ENCODE measurements around the gene JADE2. TPM values are rescaled to one million over a fixed set of nuclear protein-coding genes. Genes with fewer than 3 reads are reported as not detected.

The JADE2 gene
- total and polyA plus RNA-seq, 2 donors (not counting 3 experiments of a cell fraction or from before 2014, with no cell fraction given): 11.6 to 31.1 TPM

DNA sequence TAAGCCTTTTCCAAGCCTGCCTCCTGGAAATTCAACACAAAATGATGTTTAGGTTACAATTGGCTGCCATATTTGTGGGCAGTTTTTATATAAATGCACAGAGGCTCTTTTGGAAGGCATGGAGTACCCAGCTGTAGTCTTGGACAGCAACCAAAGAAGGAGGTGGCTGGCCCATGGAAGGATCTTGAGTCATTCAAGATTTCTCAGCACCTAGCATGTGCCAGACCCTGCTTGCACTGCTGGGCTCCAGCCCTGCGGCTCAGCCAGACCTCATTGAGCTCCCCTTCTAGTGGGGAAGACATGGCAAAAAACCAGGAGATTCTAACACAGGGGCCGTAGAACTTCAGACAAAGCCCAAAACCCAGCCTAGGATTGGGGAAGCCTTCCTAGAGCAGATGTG lies 22.1 kb downstream of the JADE2 start:
- peak; percentile 88 for FAIRE-seq
- peaks cover 35% of the 10 kb centered on the region for H3K4me1 ChIP-seq (ENCODE audit: control insufficient read depth, extremely low read depth, insufficient read depth, low read length)
- peaks cover 0 to 4% of the 10 kb centered on the region in 2 experiments for H3K36me3 ChIP-seq (ENCODE audit: control insufficient read depth in 2 of 2, extremely low read depth in 1 of 2, insufficient read depth in 2 of 2, low read length in 2 of 2)
- dilution Hi-C loops (cut with MboI; ENCODE audit: extremely low pct_ligation_motif_present, low sequenced_read_pairs) (no loop called here), intact Hi-C loops (cut with micrococcal nuclease) (no loop called here)
- CTCF ChIA-PET: interaction anchor here (0.6 to 2.9 kb wide), 12 partner anchors 8 to 139 kb away, joined by 3 to 24 read pairs (median 4); partner anchors contain the start of genes CDKN2AIPNL and JADE2
- no peak overlapping the region for H2AFZ ChIP-seq (ENCODE audit: low read depth, low read length)
- no peak overlapping the region for H3K4me3 ChIP-seq (replicated peaks in 1 of 3; ENCODE audit: insufficient read depth in 1 of 3, low read depth in 1 of 3, low read length in 3 of 3)
- H3K79me2 ChIP-seq (ENCODE audit: control insufficient read depth, insufficient read depth, low read length): no peaks in the 10 kb centered on the region
- no peak overlapping the region for H3K4me2 ChIP-seq (ENCODE audit: insufficient read depth, low read length)
- no peaks in the 10 kb centered on the region for H3K9me3 ChIP-seq (replicated peaks; ENCODE audit: control insufficient read depth, insufficient read depth, low read length)
- H3K27ac ChIP-seq (ENCODE audit: insufficient read depth, low read depth, low read length): no peak overlapping the region
- TF ChIP-seq POLR2AphosphoS5 (IDR thresholded peaks at IDR 0.05; ENCODE audit: insufficient read depth, low read depth, low read length) (no peak), MAX (IDR thresholded peaks at IDR 0.05; ENCODE audit: insufficient read depth, insufficient read length) (no peak), JUN (IDR thresholded peaks at IDR 0.05; ENCODE audit: borderline replicate concordance, insufficient read depth, insufficient read length, low read depth) (no peak), MYC (IDR thresholded peaks at IDR 0.05; ENCODE audit: low read depth, low read length) (no peak), POLR2A (IDR thresholded peaks at IDR 0.05; ENCODE audit: low read depth, low read length) (no peak), GATA2 (IDR thresholded peaks at IDR 0.05; ENCODE audit: insufficient read depth, insufficient read length, low read depth, low read length) (no peak), FOS (IDR thresholded peaks at IDR 0.05; ENCODE audit: borderline replicate concordance, insufficient read depth, low read length) (no peak), EZH2 (IDR thresholded peaks at IDR 0.05; ENCODE audit: borderline replicate concordance, low read depth, low read length, severe bottlenecking) (no peak)
- TF ChIP-seq, protein P1, sequence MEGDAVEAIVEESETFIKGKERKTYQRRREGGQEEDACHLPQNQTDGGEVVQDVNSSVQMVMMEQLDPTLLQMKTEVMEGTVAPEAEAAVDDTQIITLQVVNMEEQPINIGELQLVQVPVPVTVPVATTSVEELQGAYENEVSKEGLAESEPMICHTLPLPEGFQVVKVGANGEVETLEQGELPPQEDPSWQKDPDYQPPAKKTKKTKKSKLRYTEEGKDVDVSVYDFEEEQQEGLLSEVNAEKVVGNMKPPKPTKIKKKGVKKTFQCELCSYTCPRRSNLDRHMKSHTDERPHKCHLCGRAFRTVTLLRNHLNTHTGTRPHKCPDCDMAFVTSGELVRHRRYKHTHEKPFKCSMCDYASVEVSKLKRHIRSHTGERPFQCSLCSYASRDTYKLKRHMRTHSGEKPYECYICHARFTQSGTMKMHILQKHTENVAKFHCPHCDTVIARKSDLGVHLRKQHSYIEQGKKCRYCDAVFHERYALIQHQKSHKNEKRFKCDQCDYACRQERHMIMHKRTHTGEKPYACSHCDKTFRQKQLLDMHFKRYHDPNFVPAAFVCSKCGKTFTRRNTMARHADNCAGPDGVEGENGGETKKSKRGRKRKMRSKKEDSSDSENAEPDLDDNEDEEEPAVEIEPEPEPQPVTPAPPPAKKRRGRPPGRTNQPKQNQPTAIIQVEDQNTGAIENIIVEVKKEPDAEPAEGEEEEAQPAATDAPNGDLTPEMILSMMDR (IDR thresholded peaks at IDR 0.05; ENCODE audit: extremely low read depth in 1 of 2, insufficient read depth in 1 of 2, low read depth in 1 of 2, low read length in 2 of 2): no peak
- DNase-seq (ENCODE audit: low read depth, low spot score): peak; percentile 37
- POLR2A ChIA-PET: interaction anchor here (0.8 kb wide), 1 partner anchor 9 kb away, joined by 3 read pairs; no protein-coding TSS in a partner anchor
- no TSS peak for BruUV-seq (replicated peaks)
- no peaks in the 10 kb centered on the region for H4K20me1 ChIP-seq (replicated peaks; ENCODE audit: control insufficient read depth, extremely low read depth, insufficient read depth, low read length)
- no peaks in the 10 kb centered on the region for H3K27me3 ChIP-seq (ENCODE audit: control insufficient read depth in 2 of 2, insufficient read depth in 2 of 2, low read length in 2 of 2)
- H3K9ac ChIP-seq (replicated peaks; ENCODE audit: extremely low read depth, insufficient read depth, low read length): no peak overlapping the region
- no peaks in the 10 kb centered on the region for H3K9me1 ChIP-seq (replicated peaks; ENCODE audit: control insufficient read depth, extremely low read depth, insufficient read depth, low read length)
